HCT116 (cell line): ENCODE measurements around the gene GNB1L. TPM values are rescaled to one million over a fixed set of nuclear protein-coding genes. Genes with fewer than 3 reads are reported as not detected.

ENCODE experiments used
- ATAC-seq: fragments of 200-7000 bp; cut with Tn5 transposase; 2 replicates; pipeline ENCODE4 v1.9.1; 2020; ENCODE audit warnings: mild to moderate bottlenecking, moderate library complexity
- BruUV-seq: library from RNA; stranded (reverse); fragments of 400-500 nt; replicated peaks from 2 replicates; lab custom pipeline; 2021; lab: Mats Ljungman, UMichigan
- CTCF ChIA-PET: fragments of 300-600 bp; sonication (Branson Sonifier 250); formaldehyde crosslinking; loops from one replicate; lab custom pipeline; 2021; ENCODE audit warnings: antibody characterized with exemption; lab: Charles Lee
- POLR2A ChIA-PET: fragments of 300-600, 350-600 bp; sonication (Branson Sonifier 250); formaldehyde crosslinking; loops from one replicate; lab custom pipeline; 2021; ENCODE audit warnings: antibody characterized with exemption; lab: Charles Lee
- RAD21 ChIA-PET, 2 experiments: fragments of 300-600 bp; sonication (Branson Sonifier 250); formaldehyde crosslinking; loops; one replicate each; lab custom pipeline; 2023; ENCODE audit warnings: low total read pairs in 2 of 2; ENCODE audit not compliant: uncharacterized antibody in 2 of 2, unreplicated experiment in 2 of 2, low non-redundant PET in 1 of 2; lab: Charles Lee
- DNase-seq: peaks from one replicate; pipeline ENCODE4 v3.0.0-alpha.2; 2010; ENCODE audit warnings: low read depth, low spot score
- H2AFZ ChIP-seq: fragments of 200-600 bp; shearing (Covaris generic), sonication (generic); 2 replicates; pipeline ENCODE4 v1.6.1; 2017; ENCODE audit warnings: low read depth, mixed run types, mixed read lengths, antibody characterized with exemption, low read length; ENCODE audit not compliant: poor library complexity, severe bottlenecking
- H3K27ac ChIP-seq: 2 replicates; pipeline ENCODE4 v1.5.1; 2012; ENCODE audit warnings: low read depth, low read length
- H3K27me3 ChIP-seq: fragments of 200-600 bp; sonication (generic); 2 replicates; pipeline ENCODE4 v1.6.1; 2016; ENCODE audit warnings: mixed run types, low read length, mixed read lengths; ENCODE audit not compliant: insufficient read depth
- H3K36me3 ChIP-seq, 2 experiments: fragments of 200-500 bp in 1 of 2; fragments of 200-600 bp in 1 of 2; sonication (Bioruptor generic) in 1 of 2; sonication (generic) in 1 of 2; 2 replicates each; pipeline versions ENCODE4 v1.5.1 to v1.6.1; 2014 to 2016; ENCODE audit warnings: low read length in 2 of 2, inconsistent platforms in 1 of 2, mixed read lengths in 1 of 2, mixed run types in 1 of 2; ENCODE audit not compliant: insufficient read depth in 2 of 2, control insufficient read depth in 1 of 2
- H3K4me1 ChIP-seq, 2 experiments: fragments of 200-600 bp in 1 of 2; sonication (generic) in 1 of 2; 2 replicates each; pipeline versions ENCODE4 v1.5.1 to v1.6.1; 2012 to 2017; ENCODE audit warnings: low read length in 2 of 2, inconsistent platforms in 1 of 2, mild to moderate bottlenecking in 1 of 2, mixed read lengths in 1 of 2, mixed run types in 1 of 2, moderate library complexity in 1 of 2; ENCODE audit not compliant: insufficient read depth in 2 of 2, control insufficient read depth in 1 of 2
- H3K4me2 ChIP-seq: fragments of 200-600 bp; sonication (generic); 2 replicates; pipeline ENCODE4 v1.6.1; 2017; ENCODE audit warnings: mixed run types, low read length, mixed read lengths
- H3K4me3 ChIP-seq, 2 experiments: fragments of 200-600 bp in 1 of 2; sonication (generic) in 1 of 2; replicated peaks in 1 of 2; 2 replicates each; pipeline ENCODE4 v1.5.1; 2011 to 2016; ENCODE audit warnings: low read length in 2 of 2, control low read depth in 1 of 2, low read depth in 1 of 2, mild to moderate bottlenecking in 1 of 2, mixed read lengths in 1 of 2, mixed run types in 1 of 2
- H3K79me2 ChIP-seq: fragments of 200-600 bp; sonication (generic); 2 replicates; pipeline ENCODE4 v1.6.1; 2017; ENCODE audit warnings: mild to moderate bottlenecking, mixed run types, low read length, moderate library complexity, mixed read lengths; ENCODE audit not compliant: insufficient read depth
- H3K9ac ChIP-seq: fragments of 200-600 bp; sonication (generic); 2 replicates; pipeline ENCODE4 v1.6.1; 2016; ENCODE audit warnings: low read length, mixed read lengths
- H3K9me2 ChIP-seq: fragments of 200-600 bp; sonication (generic), shearing (Covaris generic); 2 replicates; pipeline ENCODE4 v1.6.1; 2017; ENCODE audit warnings: mixed run types, mild to moderate bottlenecking, moderate library complexity; ENCODE audit not compliant: insufficient read depth
- H3K9me3 ChIP-seq, 2 experiments: fragments of 200-500 bp in 1 of 2; fragments of 200-600 bp in 1 of 2; sonication (Bioruptor generic) in 1 of 2; sonication (generic) in 1 of 2; 2 replicates each; pipeline ENCODE4 v1.6.1; 2014 to 2017; ENCODE audit warnings: low read length in 2 of 2, mixed read lengths in 2 of 2, inconsistent platforms in 1 of 2, low read depth in 1 of 2, mild to moderate bottlenecking in 1 of 2, mixed run types in 1 of 2, moderate library complexity in 1 of 2; ENCODE audit not compliant: control insufficient read depth in 1 of 2, insufficient read depth in 1 of 2
- H4K20me1 ChIP-seq: fragments of 200-600 bp; sonication (generic), shearing (Covaris generic); 2 replicates; pipeline ENCODE4 v1.6.1; 2017; ENCODE audit warnings: mixed run types, mild to moderate bottlenecking, moderate library complexity; ENCODE audit not compliant: insufficient read depth
- CBX3 ChIP-seq: IDR thresholded peaks from 2 replicates; pipeline ENCODE4 v1.6.1; 2012; ENCODE audit warnings: low read depth
- CEBPB ChIP-seq: IDR thresholded peaks from 2 replicates; pipeline ENCODE4 v1.6.1; 2012; ENCODE audit warnings: low read depth
- EGR1 ChIP-seq: IDR thresholded peaks from 2 replicates; pipeline ENCODE4 v1.6.1; 2012; ENCODE audit warnings: low read depth
- EZH2 ChIP-seq: fragments of 200-600 bp; sonication (generic); IDR thresholded peaks from 2 replicates; pipeline ENCODE4 v1.6.1; 2017; ENCODE audit warnings: antibody characterized with exemption, mixed run types
- EZH2phosphoT487 ChIP-seq: fragments of 200-600 bp; IDR thresholded peaks from 2 replicates; pipeline ENCODE4 v1.6.1; 2018; ENCODE audit warnings: antibody characterized with exemption, borderline replicate concordance
- MAX ChIP-seq: IDR thresholded peaks from 2 replicates; pipeline ENCODE4 v1.6.1; 2012
- POLR2AphosphoS5 ChIP-seq: IDR thresholded peaks from 2 replicates; pipeline ENCODE4 v1.6.1; 2011; ENCODE audit warnings: mild to moderate bottlenecking, low read depth, low read length, moderate library complexity
- RAD21 ChIP-seq: IDR thresholded peaks from 2 replicates; pipeline ENCODE4 v1.6.1; 2012; ENCODE audit warnings: low read depth, mild to moderate bottlenecking
- SRF ChIP-seq: IDR thresholded peaks from 2 replicates; pipeline ENCODE4 v1.6.1; 2012; ENCODE audit warnings: low read depth
- intact Hi-C: fragments of 100-400 bp; cut with micrococcal nuclease; formaldehyde crosslinking; loops from 2 replicates; pipeline ENCODE4 v1.10.0; 2022
- total RNA-seq: library from RNA; stranded (reverse); gene quantifications from one replicate; pipeline ENCODE4 v1.2.1, GENCODE V29; 2021; ENCODE audit not compliant: unreplicated experiment
- TF ChIP-seq, protein P1 (sequence below), 3 experiments: fragments of 200-600 bp in 1 of 3; sonication (generic) in 1 of 3; IDR thresholded peaks in 2 of 3; conservative IDR thresholded peaks in 1 of 3; 2 replicates each; pipeline ENCODE4 v1.5.1; 2012 to 2017; ENCODE audit warnings: low read depth in 2 of 3, low read length in 2 of 3, antibody characterized with exemption in 1 of 3, borderline replicate concordance in 1 of 3, control low read depth in 1 of 3, mild to moderate bottlenecking in 1 of 3, mixed read lengths in 1 of 3, mixed run types in 1 of 3, moderate library complexity in 1 of 3; ENCODE audit not compliant: insufficient read depth in 1 of 3

The GNB1L gene
- total RNA-seq, 1 experiment from 2014 or later: 12.1 TPM

DNA sequence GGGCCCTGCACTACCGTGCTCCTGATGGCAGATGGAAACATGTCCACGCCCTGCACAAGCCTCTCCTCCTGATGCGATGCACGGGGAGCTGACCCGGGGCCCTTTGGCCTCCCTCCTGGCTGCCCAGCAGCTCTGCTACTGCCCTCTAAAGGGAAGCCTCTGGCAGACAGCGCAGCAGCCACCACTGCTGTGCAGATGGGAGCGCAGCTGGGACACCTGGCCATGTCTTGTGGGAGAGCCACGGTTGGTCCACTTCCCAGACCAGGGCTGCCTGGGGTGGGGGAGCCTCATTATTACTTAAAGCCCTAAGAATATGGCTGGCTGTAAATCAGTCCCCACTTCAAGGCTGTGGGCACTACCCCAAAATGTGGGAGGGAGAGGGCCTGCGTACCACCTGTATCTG is 55.8 kb downstream of the GNB1L start:
- POLR2A ChIA-PET: no interaction called here
- H3K9ac ChIP-seq: no peak overlapping the region
- no peaks in the 10 kb centered on the region for H3K9me3 ChIP-seq
- no peaks in the 10 kb centered on the region for H3K36me3 ChIP-seq
- H3K4me1 ChIP-seq: peaks cover 0 to 4% of the 10 kb centered on the region in 2 experiments; a peak in 1 of 4 replicates
- H3K79me2 ChIP-seq: no peaks in the 10 kb centered on the region
- H3K27me3 ChIP-seq: no peaks in the 10 kb centered on the region
- ATAC-seq (no peak), DNase-seq (no peak)
- CTCF ChIA-PET: no interaction called here
- RAD21 ChIA-PET: no interaction called here
- no TSS peak for BruUV-seq
- intact Hi-C loops: no loop called here
- TF ChIP-seq EGR1: no peak
- no peak for TF ChIP-seq MAX
- TF ChIP-seq CBX3: no peak
- no peak for TF ChIP-seq SRF
- TF ChIP-seq, protein P1, sequence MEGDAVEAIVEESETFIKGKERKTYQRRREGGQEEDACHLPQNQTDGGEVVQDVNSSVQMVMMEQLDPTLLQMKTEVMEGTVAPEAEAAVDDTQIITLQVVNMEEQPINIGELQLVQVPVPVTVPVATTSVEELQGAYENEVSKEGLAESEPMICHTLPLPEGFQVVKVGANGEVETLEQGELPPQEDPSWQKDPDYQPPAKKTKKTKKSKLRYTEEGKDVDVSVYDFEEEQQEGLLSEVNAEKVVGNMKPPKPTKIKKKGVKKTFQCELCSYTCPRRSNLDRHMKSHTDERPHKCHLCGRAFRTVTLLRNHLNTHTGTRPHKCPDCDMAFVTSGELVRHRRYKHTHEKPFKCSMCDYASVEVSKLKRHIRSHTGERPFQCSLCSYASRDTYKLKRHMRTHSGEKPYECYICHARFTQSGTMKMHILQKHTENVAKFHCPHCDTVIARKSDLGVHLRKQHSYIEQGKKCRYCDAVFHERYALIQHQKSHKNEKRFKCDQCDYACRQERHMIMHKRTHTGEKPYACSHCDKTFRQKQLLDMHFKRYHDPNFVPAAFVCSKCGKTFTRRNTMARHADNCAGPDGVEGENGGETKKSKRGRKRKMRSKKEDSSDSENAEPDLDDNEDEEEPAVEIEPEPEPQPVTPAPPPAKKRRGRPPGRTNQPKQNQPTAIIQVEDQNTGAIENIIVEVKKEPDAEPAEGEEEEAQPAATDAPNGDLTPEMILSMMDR (IDR thresholded peaks at IDR 0.05 in 2 of 3, conservative IDR thresholded peaks at IDR 0.05 in 1 of 3; ENCODE audit: borderline replicate concordance in 1 of 3, insufficient read depth in 1 of 3, low read depth in 2 of 3, low read length in 2 of 3): no peak
- no peak for TF ChIP-seq RAD21
- TF ChIP-seq EZH2: no peak
- no peak for TF ChIP-seq CEBPB
- TF ChIP-seq EZH2phosphoT487: no peak
- TF ChIP-seq POLR2AphosphoS5: no peak
- no peak overlapping the region for H3K4me2 ChIP-seq
- H2AFZ ChIP-seq: no peak overlapping the region
- H3K9me2 ChIP-seq: no peaks in the 10 kb centered on the region
- H3K27ac ChIP-seq: no peak overlapping the region
- H3K4me3 ChIP-seq: no peak overlapping the region
- H4K20me1 ChIP-seq: no peaks in the 10 kb centered on the region
